Measurements from ENCODE around the gene TSPYL1. TPM values are rescaled to one million over a fixed set of nuclear protein-coding genes. Genes with fewer than 3 reads are reported as not detected.

Gene TSPYL1
- total RNA-seq, 1 experiment from 2014 or later = 73.1 TPM

DNA sequence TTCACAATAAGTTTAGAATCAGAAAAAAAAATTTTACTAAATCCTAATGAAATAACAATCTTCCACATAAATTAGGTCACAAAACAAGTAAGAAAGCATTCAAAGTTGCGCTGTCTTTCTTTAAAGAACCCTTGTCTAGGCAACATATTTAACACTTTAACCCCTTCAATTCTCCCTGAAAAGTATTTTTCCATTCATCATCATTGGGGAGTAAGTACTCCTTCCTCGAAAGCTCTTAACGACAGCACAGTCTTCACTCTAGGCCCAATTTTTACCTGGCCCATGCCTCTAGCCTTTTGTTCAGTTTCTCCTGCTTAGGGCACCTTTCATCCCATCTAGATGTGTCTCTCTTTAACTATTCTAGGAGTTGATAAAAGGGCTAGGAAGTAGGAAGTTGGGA lies 2.6 kb downstream of the TSPYL1 start:
- DNase-seq = no peak
- ChIA-PET POLR2A (ENCODE audit: unreplicated experiment) (interaction anchor here (0.6 to 0.7 kb wide), 3 partner anchors 9 to 66 kb away, joined by 3 to 22 read pairs (median 3); no protein-coding TSS in a partner anchor), CTCF (interaction anchor here (1.4 kb wide), 1 partner anchor 9 kb away, joined by 6 read pairs; no protein-coding TSS in a partner anchor)
- peak overlapping the region; percentile 88 for H3K4me3 ChIP-seq
- H3K79me2 ChIP-seq (ENCODE audit: low read depth) = peaks cover 64% of the 10 kb centered on the region
- TF ChIP-seq EZH2 (IDR thresholded peaks at IDR 0.05; ENCODE audit: low read depth) = no peak
- no peak for TF ChIP-seq CTCF (conservative IDR thresholded peaks at IDR 0.05)
- no peaks in the 10 kb centered on the region for H3K9me3 ChIP-seq (ENCODE audit: insufficient read depth, low read depth)
- H3K4me1 ChIP-seq (replicated peaks; ENCODE audit: insufficient read depth) = peaks cover 47% of the 10 kb centered on the region
- H3K27ac ChIP-seq = no peak overlapping the region
- H4K20me1 ChIP-seq (ENCODE audit: insufficient read depth) = peaks cover 42% of the 10 kb centered on the region
- H2AFZ ChIP-seq = no peak overlapping the region
- H3K4me2 ChIP-seq = peak overlapping the region; percentile 78
- peaks cover 17% of the 10 kb centered on the region; the same call in 1 of the 2 replicates for H3F3A ChIP-seq (ENCODE audit: insufficient read depth, low read depth)
- BruUV-seq (replicated peaks) = no TSS peak
- intact Hi-C loops (cut with micrococcal nuclease; ENCODE audit: unreplicated experiment) = no loop called here
- no peaks in the 10 kb centered on the region for H3K27me3 ChIP-seq (ENCODE audit: insufficient read depth, low read depth)
- H3K36me3 ChIP-seq (ENCODE audit: low read depth) = peaks cover 37% of the 10 kb centered on the region; the same call in 1 of the 2 replicates
- H3K9me2 ChIP-seq (ENCODE audit: insufficient read depth) = no peaks in the 10 kb centered on the region

GRCh38 chr6:116271149-116271708 lies 8.5 kb downstream of the TSPYL1 start:
- peaks cover 14% of the 10 kb centered on the region for H3K4me1 ChIP-seq (replicated peaks; ENCODE audit: insufficient read depth)
- no peaks in the 10 kb centered on the region for H3K9me2 ChIP-seq (ENCODE audit: insufficient read depth)
- POLR2A ChIA-PET (ENCODE audit: unreplicated experiment) = interaction anchor here (0.6 kb wide), 1 partner anchor 16 kb away, joined by 8 read pairs; no protein-coding TSS in a partner anchor
- no peaks in the 10 kb centered on the region for H3K27me3 ChIP-seq (ENCODE audit: insufficient read depth, low read depth)
- no peak overlapping the region for H2AFZ ChIP-seq
- peaks cover 16% of the 10 kb centered on the region for H3K36me3 ChIP-seq (ENCODE audit: low read depth)
- no peak for TF ChIP-seq EZH2 (IDR thresholded peaks at IDR 0.05; ENCODE audit: low read depth)
- no peak for TF ChIP-seq CTCF (conservative IDR thresholded peaks at IDR 0.05)
- H3K4me3 ChIP-seq = no peak overlapping the region
- H3K79me2 ChIP-seq (ENCODE audit: low read depth) = peaks cover 22% of the 10 kb centered on the region
- CTCF ChIA-PET = interaction anchor here (0.6 kb wide), 1 partner anchor 1331 kb away, joined by 3 read pairs; the partner anchor contains the start of gene GOPC
- no peak for DNase-seq
- 0 out of 2 replicates have a peak, but pooled peaks cover 14% of the 10 kb centered on the region for H3F3A ChIP-seq (ENCODE audit: insufficient read depth, low read depth)
- H3K9me3 ChIP-seq (ENCODE audit: insufficient read depth, low read depth) = no peaks in the 10 kb centered on the region
- no peak overlapping the region for H3K27ac ChIP-seq
- no TSS peak for BruUV-seq (replicated peaks)
- H4K20me1 ChIP-seq (ENCODE audit: insufficient read depth) = peaks cover 18% of the 10 kb centered on the region
- no peak overlapping the region for H3K4me2 ChIP-seq
- intact Hi-C loops (cut with micrococcal nuclease; ENCODE audit: unreplicated experiment) = no loop called here

- no peak overlapping the region for H3K4me3 ChIP-seq
- H3F3A ChIP-seq (ENCODE audit: insufficient read depth, low read depth) = 0 out of 2 replicates have a peak, but pooled peaks cover 14% of the 10 kb centered on the region
- TF ChIP-seq EZH2 (IDR thresholded peaks at IDR 0.05; ENCODE audit: low read depth) (no peak), CTCF (conservative IDR thresholded peaks at IDR 0.05) (peak; percentile 98)
- H3K4me1 ChIP-seq (replicated peaks; ENCODE audit: insufficient read depth) = peaks cover 6% of the 10 kb centered on the region; the same call in 1 of the 2 replicates
- peak in 1 of 2 experiments; percentile 83 for DNase-seq
- no peaks in the 10 kb centered on the region for H3K27me3 ChIP-seq (ENCODE audit: insufficient read depth, low read depth)
- peaks cover 8% of the 10 kb centered on the region for H3K36me3 ChIP-seq (ENCODE audit: low read depth)
- H3K9me3 ChIP-seq (ENCODE audit: insufficient read depth, low read depth) = peaks cover 3% of the 10 kb centered on the region; the same call in 1 of the 2 replicates
- BruUV-seq (replicated peaks) = no TSS peak
- H4K20me1 ChIP-seq (ENCODE audit: insufficient read depth) = no peaks in the 10 kb centered on the region
- H3K27ac ChIP-seq = no peak overlapping the region
- CTCF ChIA-PET = interaction anchor here (0.6 to 1.7 kb wide), 15 partner anchors 8 to 494 kb away, joined by 3 to 16 read pairs (median 5); partner anchors contain the start of genes CALHM5, TSPYL1 and ZUP1
- no peaks in the 10 kb centered on the region for H3K79me2 ChIP-seq (ENCODE audit: low read depth)
- intact Hi-C loops (cut with micrococcal nuclease; ENCODE audit: unreplicated experiment) = loop anchor here (1.0 to 2.0 kb wide), 4 partner anchors 293 to 700 kb away; no protein-coding TSS in a partner anchor
- no peaks in the 10 kb centered on the region for H3K9me2 ChIP-seq (ENCODE audit: insufficient read depth)
- H3K4me2 ChIP-seq = no peak overlapping the region
- POLR2A ChIA-PET (ENCODE audit: unreplicated experiment) = interaction anchor here (0.6 to 0.7 kb wide), 3 partner anchors 8 to 270 kb away, joined by 3 to 4 read pairs (median 4); no protein-coding TSS in a partner anchor
- H2AFZ ChIP-seq = no peak overlapping the region
These were observed 11.0 kb downstream of the TSPYL1 start for GRCh38 chr6:116268589-116269293.
